ENCODE measurements around the gene QRICH1.
"Not testable (repeated sequence)": the region's sequence is repeated elsewhere in the genome, so short reads cannot be mapped to it uniquely, and the experiment has no call there.

QRICH1 gene

GRCh38 chr3:49015072-49015471 lies 78.8 kb downstream of the QRICH1 start:
- no peak for TF ChIP-seq CTCF (conservative IDR thresholded peaks at IDR 0.05; ENCODE audit: low read depth, low read length)
- no peak overlapping the region for H3K4me3 ChIP-seq (ENCODE audit: low read length)
- DNase-seq (ENCODE audit: low read depth), result no peak

- no peak for DNase-seq (ENCODE audit: low read depth)
- no peak overlapping the region for H3K4me3 ChIP-seq (ENCODE audit: low read length)
- TF ChIP-seq CTCF (conservative IDR thresholded peaks at IDR 0.05; ENCODE audit: low read depth, low read length), result peak; percentile 77
Observed at GRCh38 chr3:49013738-49014660, 79.9 kb downstream of the QRICH1 start.

- H3K4me3 ChIP-seq (ENCODE audit: low read length), result no peak overlapping the region
- no peak for DNase-seq (ENCODE audit: low read depth)
- no peak for TF ChIP-seq CTCF (conservative IDR thresholded peaks at IDR 0.05; ENCODE audit: low read depth, low read length)
Observed at GRCh38 chr3:49013113-49013737, 80.6 kb downstream of the QRICH1 start.

- TF ChIP-seq CTCF (conservative IDR thresholded peaks at IDR 0.05; ENCODE audit: low read depth, low read length), result no peak
Observed at GRCh38 chr3:49012441-49013017, 81.3 kb downstream of the QRICH1 start.

GRCh38 chr3:49009396-49009795 lies 84.5 kb downstream of the QRICH1 start:
- no peak for DNase-seq (ENCODE audit: low read depth)
- TF ChIP-seq CTCF (conservative IDR thresholded peaks at IDR 0.05; ENCODE audit: low read depth, low read length), result no peak
- H3K4me3 ChIP-seq (ENCODE audit: low read length), result no peak overlapping the region

More at GRCh38 chr3:49012441-49013017, 81.3 kb downstream of the QRICH1 start:
- no peak for DNase-seq (ENCODE audit: low read depth)
- no peak overlapping the region for H3K4me3 ChIP-seq (ENCODE audit: low read length)

GRCh38 chr3:49008627-49009026 lies 85.2 kb downstream of the QRICH1 start:
- H3K4me3 ChIP-seq (ENCODE audit: low read length), result peak overlapping the region; percentile 76
- not testable (repeated sequence) for DNase-seq (ENCODE audit: low read depth)

GRCh38 chr3:49007771-49008528 lies 85.9 kb downstream of the QRICH1 start:
- no peak for DNase-seq (ENCODE audit: low read depth)
- no peak for TF ChIP-seq CTCF (conservative IDR thresholded peaks at IDR 0.05; ENCODE audit: low read depth, low read length)
- H3K4me3 ChIP-seq (ENCODE audit: low read length), result peak overlapping the region; percentile 76

Data from retinal pigment epithelial cell (primary cell).